Measurements from ENCODE around the gene UBE2H.
"Not testable (repeated sequence)": the region's sequence is repeated elsewhere in the genome, so short reads cannot be mapped to it uniquely, and the experiment has no call there.

The UBE2H gene

DNA sequence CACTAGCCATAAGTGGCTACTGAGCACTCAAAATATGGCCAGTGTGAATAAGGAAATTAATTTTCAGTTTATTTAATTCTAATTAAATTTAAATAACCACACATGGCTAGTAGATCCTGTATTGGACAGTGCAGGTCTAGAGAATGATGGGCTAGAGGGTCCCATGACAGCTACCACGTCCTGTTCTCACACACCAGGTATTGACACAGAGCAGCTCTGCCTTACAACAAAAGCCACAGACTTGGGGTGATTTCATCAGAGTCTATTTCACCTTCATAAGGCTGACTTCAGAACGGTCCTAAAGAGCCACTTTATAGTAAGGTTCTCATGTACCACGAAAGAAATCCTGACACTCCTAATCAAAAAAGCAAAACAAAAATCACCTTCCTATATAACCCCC is 111.3 kb downstream of the UBE2H start:
- no peak for DNase-seq

DNA sequence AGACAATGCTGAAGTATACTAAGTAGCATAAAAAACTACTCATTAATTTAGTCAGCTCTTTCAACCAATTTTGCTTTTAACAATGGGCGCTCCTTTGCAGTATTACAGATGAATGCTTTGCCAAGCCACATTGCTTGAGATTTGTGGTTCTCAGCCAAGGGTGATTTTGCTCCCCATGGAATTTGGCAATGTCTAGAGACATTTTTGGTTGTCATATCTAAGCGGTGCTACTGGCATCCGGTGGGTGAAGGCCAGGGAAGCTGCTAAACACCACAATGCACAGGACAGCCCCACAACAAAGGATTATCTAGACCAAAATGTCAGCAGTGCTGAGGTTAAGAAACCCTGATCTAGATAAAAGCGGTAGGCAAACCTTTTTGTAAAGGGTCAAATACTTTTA is 112.0 kb downstream of the UBE2H start:
- DNase-seq, result no peak

DNA sequence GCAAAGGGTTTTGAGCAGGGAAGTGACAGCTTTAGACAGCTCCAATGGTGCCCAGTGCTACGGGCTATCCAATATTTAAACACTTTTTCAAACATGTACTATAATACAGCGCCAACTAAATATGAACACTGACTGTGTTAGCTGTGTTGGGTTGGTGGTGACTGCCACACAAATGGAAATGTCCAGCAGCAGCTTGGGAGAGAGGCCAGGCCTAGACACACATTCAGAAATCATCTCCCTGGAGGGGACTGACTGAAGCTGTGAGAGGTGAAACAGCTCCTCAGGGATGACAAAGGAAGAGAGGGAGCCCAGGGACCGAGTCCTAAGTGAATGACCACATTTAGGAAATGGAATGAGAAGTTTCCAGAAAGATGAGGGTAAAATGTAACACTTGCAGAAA is 115.8 kb downstream of the UBE2H start:
- DNase-seq, result no peak

DNA sequence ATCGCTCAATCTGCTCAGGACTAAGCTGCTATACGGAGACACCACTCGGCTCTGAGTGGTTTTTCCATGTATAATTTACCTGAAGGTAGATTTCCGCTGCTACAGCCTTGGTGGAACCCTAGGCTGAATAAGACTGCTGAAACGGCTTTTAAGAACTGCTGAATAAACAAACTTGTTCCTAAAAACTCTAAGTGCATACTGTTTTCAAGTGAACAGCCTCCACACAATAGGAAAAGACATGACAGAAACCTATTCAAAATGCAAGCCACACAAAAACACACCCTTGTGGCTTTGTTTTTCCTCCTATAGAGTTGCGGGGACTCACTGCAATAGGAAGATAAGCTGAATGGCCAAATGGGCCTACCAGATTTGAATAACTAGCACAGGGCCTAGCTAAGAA is 117.2 kb downstream of the UBE2H start:
- DNase-seq, result no peak

DNA sequence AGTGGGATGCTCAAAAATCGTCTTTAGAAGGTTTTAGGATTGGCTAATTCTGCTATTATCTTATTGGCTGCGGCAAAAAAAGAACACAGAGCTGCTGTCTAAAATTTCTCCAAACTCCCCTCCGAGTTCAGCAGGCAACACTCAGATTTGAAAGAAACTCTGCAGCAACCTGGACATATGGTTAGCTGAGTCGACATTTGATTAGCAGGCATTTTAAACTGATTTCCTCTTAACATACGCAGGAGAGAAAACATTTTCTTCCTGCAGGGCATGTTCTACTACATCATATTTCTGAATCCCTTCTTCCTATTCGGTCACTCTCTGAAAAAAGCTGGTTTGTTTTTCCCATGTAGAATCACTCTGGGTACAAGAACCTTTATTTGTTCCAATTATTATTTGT is 119.4 kb downstream of the UBE2H start:
- DNase-seq, result not testable (repeated sequence)

DNA sequence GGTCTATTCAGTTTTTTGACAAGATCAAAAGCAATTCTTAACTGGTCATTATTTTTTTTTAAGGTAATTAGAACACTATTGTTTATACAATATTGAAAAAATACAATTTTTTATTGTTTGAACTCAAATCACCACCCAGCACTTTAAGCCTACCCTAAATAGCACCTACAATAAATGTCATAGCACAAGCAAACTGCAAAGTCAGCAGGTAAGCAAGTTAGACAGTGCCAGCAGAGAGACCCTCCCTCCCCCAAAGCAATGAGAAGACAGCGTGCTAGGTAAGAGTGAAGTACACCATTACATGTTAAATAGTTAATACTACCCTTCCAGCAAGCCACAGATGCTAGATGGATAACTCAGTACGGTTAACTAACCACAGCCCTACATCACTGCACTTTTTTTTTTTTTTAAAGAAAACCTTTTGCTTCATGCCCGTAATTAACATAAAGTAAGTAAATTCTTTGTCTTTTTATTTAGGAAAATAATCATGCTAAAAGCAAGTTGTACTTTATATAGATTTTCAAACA is 120.0 kb downstream of the UBE2H start:
- no peak for DNase-seq

DNA sequence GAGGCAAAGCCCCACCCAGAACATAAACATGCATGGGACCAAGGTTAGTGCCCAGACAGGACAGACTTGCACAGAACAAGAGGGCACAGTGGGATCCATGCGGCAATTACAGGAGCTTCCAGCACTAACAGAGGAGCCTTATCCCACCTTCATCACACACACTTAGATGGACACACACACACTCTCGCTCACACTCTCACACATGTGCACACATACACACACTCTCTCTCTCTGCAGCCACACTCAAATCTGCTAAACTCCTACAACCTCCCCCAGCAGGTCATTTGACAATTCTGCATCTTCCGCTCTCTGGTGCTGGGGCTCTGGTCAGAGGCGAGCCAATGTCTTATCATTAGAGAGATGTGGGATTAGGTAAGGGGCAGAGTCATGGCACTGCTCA is 120.5 kb downstream of the UBE2H start:
- no peak for DNase-seq

DNA sequence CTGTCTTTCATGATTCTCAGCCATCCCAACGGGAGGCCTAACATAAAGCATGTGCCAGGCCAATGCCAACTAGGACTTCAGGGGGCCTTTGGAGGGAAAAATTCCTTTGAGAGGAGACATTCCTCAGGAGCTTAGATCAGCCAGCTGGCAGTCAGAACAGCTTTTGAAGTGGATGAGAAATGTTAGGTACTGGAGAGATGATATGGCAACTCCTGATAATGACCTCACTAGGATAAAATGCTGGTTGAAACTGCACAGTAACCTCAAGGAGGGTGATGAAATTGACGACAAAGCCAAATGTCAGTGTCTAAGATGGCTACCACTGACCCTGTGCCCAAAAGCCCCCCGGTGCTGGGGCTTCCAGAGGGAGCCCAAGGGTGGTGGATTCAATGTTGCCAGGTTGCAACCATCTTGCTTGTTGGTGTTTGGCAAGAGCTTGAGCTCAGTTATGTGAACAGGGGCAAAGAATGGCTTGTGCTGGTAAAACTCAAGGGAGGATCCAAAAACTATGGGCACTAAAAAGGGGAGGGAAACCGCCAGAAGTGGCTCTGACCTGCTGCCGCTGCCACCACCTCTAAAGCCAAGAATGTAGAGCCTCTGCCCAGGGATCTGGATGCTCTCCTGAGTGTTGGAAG is 121.2 kb downstream of the UBE2H start:
- DNase-seq, result no peak

DNA sequence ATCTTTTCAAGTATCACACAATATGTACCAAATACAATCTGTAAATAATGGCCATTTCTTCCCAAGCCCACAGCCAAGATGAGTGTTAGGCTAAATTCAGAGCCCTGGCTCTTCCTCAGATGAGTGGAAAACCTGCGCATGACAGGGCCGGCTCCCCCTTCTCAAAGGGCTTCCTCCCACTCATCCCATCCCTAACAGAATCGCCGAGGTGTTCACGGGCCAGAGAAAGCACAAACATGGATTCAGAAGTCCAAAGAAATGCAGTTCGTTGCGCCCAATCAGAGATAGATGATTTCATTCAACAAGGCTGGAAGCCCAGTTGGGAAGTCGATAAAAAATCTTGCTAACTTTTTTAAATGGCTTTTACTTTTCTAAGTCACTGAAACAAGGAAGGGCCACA is 121.8 kb downstream of the UBE2H start:
- DNase-seq, result no peak

DNA sequence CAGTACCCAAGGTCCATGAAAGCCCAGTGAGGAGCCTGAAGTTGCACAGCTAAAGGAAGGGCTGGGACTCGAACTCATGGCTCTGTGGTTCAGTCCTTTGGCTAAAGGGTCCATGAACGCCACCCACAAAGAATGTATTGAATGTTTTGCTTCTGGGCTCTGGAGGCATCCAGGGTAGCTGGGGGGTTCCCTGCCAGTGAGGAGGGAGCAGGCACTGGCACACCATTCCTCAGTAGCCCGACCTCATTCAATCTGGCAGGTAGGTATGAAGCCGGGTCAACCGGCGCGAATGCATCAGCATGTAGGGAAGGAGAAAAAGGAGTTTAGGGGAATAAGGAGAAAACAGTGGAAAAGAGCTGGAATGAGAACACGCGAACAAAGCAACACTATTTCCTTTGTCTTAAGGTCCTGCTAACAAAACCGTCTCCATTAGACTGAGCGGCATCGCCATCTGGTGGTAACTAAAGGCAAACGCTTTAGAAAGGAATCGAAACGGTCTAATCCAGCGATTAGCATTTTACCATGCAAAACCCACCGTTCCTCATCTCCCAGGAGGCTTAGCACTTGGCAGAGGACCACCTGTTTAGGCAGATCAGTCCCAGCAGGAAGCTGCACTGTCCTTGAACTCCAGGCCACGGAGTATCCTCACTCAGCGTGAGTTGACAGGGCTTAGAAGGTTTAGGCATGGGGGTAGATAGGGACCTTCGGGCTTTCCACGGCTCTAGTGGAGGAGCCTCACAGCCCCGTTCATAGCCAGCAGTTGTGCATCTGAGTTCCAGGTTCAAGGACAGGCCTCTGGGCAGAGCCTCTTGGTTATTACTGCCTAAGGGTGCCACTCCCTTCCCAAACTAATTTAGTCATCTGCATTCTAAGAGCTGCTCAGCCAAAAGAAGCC is 122.8 kb downstream of the UBE2H start:
- peak; percentile 73 to 87 (median 76) for DNase-seq

DNA sequence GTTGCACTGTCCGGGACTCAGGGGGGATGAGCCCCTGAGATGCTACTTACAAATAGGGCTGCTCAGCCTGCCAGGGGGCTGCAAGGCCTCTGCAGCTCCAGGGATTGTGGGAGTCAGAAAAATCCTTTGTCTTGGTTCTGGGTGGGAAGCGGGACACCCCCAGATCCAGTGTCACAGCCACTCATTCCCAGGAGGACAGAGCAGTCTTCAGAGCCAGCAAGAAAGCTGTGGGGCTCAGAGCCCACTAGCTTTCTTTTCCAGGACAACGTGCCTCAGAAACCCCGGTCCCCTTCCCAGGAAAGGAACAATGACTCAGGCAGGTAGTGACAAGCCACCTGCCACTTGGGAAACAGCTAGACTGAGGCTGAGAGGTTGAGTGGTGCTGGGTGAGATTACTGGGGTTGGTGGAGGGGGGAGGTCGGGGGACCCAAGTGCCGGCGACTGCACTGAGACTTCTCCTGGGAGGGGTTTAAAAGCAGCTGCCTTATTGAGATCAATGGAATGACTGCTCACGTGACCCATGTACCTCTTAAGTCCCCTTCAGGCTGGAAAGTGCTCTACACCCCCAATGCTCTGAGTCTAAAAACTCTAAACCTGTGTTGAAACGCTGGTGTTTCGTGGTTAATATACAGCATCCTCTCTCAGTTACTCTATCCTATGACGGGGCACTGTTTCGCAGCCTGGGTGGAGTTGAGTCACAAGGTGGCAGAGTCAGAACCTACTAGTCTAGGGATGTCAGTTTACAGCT is 123.6 kb downstream of the UBE2H start:
- no peak for DNase-seq

DNA sequence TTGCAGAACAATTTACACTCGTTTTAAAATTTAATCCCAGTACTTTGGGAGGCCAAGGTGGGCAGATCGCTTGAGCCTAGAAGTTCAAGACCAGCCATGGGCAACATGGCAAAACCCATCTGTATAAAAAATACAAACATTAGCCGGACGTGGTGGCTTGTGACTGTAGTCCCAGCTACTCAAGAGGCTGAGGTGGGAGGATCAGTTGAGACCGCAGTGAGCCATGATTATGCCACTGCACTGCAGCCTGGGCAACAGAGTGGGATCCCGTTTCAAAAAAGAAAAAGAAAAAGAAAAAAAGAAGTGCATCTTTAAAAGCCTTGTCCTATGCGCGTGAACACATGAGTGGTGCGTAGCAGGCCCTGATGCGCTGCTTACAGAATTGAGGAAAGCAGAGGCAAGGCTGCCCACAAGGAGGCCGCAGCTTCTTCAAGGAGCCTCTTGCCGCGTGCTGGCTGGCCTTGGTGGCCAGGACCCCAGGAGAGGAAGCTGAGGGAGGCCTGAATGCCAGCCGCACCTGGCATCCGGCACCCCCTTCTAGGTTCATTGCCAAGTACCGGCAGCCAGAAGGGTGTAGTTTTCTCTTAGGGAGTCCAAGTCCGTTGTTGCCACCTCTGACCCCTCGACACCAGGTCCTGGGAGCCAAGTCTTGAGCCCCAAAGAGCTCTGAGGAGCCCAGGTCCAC is 124.5 kb downstream of the UBE2H start:
- no peak for DNase-seq

DNA sequence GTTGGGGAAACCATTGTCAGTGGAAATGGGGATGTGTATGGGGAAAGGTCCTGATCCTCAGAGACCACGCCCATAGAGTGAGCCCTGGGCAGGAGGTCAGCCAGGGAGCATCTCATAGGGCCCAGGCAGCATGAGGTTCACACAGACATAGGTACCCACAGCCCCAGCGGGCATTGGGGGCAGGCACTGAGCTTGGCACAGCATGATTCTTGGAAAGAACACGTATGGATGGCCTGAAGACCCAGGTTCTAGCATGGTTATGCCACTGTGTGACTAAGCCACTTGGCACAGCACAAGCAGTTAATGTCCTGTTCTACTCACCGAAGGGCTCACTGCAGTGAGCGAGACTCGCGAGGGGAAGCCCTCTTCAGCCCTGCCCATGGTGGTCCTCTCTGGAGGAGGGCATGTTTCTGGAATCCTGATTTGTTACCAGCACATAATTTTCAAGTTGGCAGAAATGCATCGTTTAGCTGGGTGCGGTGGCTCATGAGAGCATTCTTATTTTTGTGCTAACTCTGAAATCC is 125.2 kb downstream of the UBE2H start:
- no peak for DNase-seq

DNA sequence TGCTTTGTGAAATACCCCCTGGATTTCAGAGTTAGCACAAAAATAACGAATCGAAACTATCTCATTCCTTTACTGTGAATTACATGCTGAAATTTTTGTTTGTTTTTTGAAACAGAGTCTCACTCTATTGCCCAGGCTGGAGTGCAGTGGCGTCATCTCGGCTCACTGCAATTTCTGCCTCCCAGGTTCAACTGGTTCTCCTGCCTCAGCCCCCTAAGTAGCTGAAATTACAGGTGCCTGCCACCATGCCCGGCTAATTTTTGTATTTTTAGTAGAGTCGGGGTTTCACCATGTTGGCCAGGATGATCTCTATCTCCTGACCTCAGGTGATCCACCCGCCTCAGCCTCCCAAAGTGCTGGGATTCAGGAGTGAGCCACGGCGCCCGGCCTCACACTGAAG is 125.9 kb downstream of the UBE2H start:
- DNase-seq, result not testable (repeated sequence)

DNA sequence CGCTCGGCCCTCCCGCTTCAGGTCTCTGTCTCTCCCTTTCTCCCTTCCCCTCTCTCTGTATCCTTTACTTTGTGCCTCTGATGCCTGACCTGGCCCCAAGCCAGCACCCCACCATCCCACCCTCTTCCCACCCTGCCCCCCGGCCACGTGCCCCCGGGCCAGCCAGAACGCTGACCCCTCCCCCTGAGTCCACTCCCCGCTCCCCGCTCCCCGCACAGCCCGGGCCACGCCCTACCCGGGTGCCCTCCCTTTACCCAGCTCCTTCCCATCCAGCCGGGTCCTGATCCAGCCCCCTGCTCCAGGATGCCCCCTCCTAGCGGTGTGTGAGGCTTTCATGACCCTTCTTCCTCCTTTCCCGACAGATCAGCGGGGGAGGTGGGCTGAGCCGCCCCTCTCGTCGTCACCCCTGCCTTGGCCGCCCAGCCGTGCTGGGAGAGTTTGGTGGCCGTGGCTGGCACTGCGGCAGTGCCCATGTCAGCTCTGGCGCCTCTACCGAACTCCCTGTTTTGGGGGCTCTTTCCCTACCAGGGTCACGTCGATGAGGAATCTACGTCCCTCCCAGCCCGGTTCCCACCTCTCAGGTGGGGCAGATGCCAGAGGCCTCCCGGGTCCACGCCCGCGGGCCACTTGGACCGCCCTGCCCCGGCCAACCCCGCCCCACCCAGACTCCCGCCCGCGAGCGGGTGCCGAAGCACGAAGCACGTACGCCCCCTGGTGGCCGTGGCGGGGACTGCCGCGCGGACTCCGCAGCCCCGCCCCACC is 127.4 kb downstream of the UBE2H start:
- DNase-seq, result peak; percentile 82 to 95 (median 92)

DNA sequence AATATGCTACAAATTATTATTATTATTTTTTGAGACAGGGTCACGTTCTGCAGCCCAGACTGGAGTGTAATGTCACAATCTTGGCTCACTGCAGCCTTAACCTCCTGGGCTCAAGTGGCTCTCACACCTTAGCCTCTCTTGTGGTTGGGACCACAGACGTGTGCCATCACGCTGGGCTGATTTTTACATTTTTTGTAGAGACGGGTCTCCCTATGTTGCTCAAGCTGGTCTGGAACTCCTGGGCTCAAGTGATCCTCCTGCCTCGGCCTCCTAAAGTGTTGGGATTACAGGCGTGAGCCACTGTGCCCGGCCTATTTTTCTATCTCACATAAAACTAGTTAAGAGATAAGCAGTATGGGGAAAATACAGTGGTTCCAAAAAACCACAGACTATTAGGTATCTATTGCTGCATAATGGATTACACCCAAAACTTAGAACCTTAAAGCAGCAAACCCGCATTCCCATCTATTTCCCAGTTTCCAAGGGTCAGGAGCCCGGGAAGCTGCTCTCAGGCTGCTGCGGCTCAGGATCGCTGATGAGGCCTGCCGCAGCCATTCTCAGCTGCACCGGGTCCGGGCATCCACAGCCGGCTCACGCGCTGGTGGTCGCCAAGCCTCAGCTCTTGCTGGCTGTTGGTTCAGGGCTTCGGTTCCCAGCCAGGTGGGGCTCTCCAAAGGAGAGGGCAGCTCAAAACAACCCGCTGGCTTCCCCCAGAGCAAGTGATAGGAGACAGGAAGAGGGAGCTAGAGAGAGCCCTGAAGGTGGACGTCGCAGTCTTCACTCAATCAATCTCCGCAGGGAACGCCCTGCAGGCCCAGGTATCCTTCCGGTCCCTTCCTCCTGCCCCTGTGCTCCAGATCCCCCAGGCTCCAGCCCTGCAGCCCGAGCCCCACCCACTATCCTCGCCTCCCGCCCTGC is 128.2 kb downstream of the UBE2H start:
- DNase-seq, result peak in 2 of 4 experiments; percentile 6 to 15

DNA sequence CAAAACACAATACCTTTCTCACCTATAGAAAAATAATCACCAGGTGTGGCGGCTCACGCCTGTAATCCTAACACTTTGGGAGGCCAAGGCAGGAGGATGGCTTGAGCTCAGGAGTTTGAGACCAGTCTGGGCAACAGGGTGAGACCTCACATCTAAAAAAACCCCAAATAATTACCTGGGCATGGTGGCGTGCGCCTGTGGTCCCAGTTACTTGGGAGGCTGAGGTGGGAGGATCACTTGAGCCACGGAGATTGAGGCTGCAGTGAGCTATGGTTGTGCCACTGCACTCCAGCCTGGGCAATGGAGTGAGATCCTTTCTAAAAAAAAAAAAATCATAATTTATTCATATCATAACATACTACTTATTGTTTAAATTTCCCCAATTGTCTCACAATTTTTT is 129.6 kb downstream of the UBE2H start:
- not testable (repeated sequence) for DNase-seq

DNA sequence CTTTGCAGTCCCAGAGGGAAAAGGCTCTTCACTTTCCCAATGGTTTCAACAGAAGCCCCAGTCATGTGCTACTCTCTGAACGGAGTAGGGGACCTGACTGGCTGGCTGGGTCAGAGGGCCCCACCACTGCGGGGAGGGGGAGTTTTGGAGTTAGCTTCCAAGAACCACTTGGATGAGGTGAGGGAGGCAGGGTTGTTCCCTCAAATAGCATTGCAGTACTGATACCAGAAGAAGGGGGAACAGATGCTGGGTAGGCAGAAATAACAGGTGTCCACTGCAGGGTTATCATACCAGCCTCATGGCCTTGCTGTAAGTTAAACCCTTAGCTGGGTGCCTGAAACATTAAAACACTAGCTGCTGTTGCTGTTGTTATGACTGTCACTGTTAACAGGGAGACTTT is 131.3 kb downstream of the UBE2H start:
- no peak for DNase-seq

DNA sequence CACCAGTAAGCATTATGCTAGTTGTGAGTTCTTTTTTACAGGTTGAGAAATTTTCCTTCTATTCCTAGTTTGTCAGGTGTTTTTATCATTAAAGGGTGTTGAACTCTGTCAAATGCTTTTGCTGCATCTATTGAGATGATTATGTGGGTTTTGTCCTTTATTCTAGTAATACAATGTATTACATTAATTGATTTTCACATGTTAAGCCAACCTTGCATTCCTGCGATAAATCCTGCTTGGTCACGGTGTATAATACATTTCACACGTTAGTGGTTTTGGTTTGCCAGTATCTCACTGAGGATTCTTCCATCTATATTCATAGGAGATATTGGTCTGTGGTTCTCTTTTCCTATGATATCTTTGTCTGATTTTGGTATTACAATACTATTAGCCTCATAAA is 136.0 kb downstream of the UBE2H start:
- no peak for DNase-seq

DNA sequence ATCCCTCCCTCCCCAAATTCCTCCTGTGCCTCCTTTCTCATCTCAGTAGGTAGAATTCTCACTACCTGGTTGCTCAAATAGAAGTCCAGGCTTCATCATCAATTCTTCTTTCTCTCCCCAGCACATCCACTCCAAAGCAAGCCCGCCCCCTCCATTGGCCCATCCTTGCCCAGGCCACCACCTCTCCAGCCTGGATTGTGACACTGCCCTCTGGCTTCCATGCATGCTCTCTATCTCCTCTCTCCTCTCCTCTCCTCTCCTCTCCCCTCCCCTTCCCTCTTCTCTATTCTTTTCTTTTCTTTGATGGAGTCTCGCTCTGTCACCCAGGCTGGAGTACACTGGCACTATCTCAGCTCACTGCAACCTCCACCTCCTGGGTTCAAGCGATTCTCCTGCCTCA is 144.9 kb downstream of the UBE2H start:
- no peak for DNase-seq

Measured in suppressor macrophage (primary cell).